GM18498 (cell line): ENCODE data around the gene CLHC1.
A peak's percentile ranks its signal among the peaks of the same experiment; 100 is the strongest.
"Not testable (repeated sequence)": the region's sequence is repeated elsewhere in the genome, so short reads cannot be mapped to it uniquely, and the experiment has no call there.

Experiments used
- ATAC-seq: cut with Tn5 transposase; IDR thresholded peaks from one replicate; pipeline ENCODE4 v1.9.1; 2021; ENCODE audit warnings: mild to moderate bottlenecking, moderate library complexity; ENCODE audit not compliant: unreplicated experiment

CLHC1 gene

DNA sequence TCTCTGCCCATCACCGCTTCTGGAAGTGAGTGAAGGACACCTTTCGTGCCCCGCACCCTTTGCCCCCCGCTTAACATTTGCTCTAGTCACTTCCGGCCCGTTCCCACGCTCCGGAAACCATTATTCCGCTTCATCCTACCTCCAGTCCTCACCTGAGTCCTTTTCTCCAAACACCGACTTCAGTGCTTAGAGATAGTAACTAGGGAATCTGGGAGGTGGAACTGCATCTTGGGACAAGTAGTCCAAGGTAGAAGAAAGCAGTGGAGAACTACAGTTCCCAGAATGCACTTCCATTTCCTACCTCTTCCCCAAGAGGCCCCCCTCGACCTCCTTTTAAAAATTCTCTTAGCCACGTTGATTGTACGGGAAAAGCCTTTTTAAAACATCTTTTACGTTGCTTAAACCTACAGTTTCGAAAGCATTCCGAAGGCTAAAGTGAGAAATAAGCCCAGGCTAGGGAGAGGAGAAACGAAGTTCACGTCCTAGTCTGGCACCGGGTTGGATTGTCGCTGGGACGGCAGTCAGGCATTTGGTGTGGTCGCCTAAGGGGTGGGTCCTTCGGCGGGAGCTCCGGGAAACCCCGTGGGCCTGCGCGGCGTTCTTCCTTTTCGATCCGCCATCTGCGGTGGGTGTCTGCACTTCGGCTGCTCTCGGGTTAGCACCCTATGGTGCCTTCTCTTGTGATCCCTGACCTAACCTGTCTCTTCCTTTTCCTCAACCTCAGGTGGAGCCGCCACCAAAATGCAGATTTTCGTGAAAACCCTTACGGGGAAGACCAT lies at the start of gene CLHC1, which contains the start of gene RPS27A:
Gene CLHC1, minus strand, starts transcription at position 210 of the 779 bp plus-strand sequence. CDS start 9,882 bp downstream, outside the sequence.
Gene RPS27A, plus strand, starts transcription at position 605 of the 779 bp plus-strand sequence. Its CDS starts 137 bp downstream, at position 742.
- peak; percentile 82 for ATAC-seq

DNA sequence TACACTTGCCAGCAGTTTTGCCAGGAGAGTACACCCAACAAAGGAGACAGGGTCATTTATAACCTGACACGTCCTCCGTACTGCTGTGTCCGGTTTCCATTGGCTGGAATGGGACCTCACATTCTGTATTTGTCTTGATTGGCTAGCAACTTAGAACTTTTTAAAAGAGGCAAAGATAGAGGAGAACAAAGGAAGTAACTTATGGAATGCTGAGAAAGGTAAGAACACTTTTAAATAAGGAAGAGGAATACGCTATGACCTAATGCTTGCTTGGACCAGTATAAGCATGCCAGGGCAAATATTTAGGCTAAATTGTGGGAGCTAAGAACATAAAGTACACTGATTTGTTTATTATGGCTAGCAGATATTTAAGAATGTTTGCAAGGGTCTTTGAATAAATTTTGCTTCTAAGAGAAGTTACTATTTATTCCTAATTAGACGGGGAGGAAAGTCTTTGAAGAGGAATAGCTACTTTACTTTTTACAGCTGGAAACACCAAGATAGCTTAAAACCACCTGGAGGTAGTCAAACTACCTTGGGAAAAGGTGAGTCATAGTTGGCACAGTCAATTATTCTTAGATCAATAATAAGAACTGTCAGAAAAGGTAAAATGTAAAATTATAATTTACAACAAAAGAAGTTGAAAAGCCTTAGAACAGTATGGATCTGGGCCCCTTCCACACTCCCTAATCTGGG lies 48.9 kb upstream of the CLHC1 start:
- ATAC-seq, result not testable (repeated sequence)

DNA sequence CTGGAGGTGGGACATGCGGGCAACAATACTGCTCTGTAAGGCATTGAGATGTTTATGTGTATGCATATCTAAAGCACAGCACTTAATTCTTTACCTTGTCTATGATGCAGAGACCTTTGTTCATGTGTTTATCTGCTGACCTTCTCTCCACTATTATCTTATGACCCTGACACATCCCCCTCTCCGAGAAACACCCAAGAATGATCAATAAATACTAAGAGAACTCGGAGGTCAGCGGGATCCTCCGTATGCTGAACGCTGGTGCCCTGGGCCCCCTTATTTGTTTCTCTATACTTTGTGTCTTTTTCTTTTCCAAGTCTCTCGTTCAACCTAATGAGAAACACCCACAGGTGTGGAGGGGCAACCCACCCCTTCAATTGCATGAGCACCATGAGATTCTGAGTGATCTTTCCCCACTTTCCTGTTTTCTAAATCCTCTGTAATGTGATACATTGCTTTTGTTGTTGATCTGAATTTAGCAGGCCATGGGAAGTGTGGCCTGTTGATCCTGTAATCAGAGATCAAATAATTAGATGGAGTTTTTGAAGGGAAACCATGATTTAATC lies 47.8 kb upstream of the CLHC1 start:
- not testable (repeated sequence) for ATAC-seq

DNA sequence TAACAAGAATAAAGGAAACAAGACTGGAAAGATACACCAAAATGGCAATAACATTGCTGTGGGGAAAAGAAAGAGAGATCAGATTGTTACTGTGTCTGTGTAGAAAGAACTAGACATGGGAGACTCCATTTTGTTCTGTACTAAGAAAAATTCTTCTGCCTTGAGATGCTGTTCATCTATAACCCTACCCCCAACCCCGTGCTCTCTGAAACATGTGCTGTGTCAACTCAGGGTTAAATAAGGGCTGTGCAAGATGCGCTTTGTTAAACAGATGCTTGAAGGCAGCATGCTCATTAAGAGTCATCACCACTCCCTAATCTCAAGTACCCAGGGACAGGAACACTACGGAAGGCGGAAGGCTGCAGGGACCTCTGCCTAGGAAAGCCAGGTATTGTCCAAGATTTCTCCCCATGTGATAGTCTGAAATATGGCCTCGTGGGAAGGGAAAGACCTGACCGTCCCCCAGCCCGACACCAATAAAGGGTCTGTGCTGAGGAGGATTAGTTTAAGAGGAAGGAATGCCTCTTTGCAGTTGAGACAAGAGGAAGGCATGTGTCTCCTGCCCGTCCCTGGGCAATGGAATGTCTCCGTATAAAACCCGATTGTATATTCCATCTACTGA lies 47.2 kb upstream of the CLHC1 start:
- ATAC-seq, result not testable (repeated sequence)

DNA sequence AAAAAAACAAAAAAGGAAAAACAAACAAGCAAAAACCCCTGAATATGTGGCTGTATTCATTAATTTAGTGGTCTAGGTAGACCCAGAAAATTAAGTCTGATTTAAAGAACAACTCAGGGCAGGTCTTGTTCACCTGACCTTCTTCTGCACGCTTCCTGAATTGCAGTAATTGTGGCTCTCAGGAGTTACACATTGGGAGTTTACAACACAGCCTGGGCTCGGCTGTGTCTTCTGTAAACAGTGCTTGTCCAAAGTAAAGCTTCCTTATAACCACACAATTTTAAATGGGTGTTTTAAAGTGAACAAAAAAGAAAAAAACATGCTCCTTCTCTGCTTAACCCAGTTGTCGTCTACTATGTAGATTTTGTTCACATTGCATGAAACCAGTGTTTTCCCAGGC lies 45.2 kb upstream of the CLHC1 start:
- ATAC-seq, result no peak

DNA sequence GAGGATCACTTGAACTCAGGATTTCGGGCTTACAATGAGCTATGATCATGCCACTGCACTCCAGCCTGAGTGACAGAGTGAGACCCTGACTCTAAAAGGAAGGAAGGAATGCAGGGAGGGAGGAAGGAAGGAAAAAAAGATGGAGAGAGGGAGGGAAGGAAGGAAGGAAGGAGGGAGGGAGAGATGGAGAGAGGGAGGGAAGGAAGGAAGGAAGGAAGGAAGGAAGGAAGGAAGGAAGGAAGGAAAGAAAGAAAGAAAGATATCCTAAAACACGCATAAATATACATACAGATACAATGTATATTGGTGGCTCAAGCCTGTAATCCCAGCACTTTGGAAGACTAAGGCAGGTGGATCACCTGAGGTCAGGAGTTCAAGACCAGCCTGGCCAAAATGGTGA lies 42.3 kb upstream of the CLHC1 start:
- ATAC-seq, result not testable (repeated sequence)

DNA sequence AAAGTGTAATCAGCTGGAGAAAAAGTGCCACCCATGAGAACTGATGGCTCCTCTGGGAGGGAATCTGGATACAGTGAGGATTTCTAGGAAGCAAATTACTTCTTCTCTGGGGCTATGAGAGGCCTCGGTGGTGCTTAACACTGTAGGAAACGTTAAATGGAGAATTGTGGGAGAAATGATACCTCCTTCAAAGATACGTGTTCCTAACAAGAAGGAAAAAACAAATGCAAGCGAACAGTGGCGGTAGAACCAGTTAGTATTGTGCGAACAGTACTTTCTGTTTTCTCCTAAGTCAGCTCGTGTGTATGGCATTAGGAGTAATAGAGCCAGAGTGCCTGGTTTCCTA lies 37.5 kb upstream of the CLHC1 start:
- ATAC-seq, result no peak

DNA sequence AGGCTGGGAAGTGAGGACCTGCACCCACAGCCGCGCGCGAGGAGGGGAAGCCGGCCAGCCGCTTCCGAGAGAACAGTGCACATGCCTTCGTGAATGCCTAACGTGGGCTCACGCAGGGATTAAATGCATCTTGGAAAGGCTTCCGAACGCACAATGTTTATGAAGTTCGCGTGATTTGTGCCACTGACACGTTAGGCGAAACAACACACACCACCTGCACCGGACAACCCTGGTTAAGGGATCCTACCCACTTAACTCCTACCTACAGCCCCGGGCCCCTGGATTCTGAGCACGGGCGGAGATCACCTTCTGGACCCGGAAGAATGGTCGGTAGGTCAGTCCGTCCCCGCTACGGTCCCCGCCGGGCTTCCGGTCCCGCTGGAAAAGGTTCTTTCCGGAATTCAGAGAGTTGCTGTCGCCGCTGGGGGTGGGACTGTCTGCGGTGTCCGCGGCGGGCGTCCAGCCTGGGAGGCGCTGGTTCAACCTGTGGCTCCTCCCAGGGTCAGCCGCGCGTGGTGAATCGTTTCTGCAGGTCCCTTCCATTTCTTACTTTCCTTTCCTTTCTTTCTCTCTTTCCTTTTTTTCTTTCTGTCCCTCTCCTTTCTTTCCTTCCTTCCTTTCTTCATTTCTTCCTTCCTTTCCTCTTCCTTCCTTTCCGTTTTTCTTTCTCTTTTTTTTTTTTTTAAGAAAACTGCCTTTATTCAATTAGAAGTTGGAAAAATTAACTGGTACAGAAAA lies 37.0 kb upstream of the CLHC1 start, which contains the start of gene MTIF2:
Gene MTIF2, minus strand, starts transcription at position 325 of the 738 bp plus-strand sequence. CDS start 5,373 bp downstream, outside the sequence.
- peak; percentile 98 for ATAC-seq

DNA sequence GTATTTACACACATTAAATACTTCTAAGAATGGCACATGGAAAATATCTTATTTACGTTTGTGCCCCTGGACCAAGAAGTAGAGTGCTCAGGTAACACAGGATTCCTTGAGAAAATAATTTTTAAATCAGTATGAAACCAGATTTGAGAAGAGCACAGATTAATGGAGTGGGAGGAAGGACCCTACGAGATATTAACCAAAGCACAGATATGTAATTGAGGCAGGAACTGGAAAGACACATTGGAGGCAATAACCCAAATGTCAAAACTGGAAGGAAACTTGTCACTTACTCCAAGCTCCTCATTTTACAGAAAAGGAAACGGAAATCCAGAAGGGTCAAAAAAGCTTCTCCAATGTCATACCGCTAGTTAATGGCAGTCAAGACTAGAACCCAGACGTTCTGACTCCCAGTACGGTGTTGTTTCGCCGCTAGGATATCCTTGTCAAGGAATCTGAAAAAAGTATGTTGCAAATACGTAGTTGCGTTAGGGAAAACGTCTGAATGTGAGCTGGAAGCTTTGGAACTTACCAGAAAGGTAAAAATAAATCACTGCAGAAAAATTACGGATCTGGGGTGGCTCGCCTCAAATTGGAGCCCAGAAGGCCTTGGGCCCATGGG lies 36.3 kb upstream of the CLHC1 start:
- no peak for ATAC-seq

DNA sequence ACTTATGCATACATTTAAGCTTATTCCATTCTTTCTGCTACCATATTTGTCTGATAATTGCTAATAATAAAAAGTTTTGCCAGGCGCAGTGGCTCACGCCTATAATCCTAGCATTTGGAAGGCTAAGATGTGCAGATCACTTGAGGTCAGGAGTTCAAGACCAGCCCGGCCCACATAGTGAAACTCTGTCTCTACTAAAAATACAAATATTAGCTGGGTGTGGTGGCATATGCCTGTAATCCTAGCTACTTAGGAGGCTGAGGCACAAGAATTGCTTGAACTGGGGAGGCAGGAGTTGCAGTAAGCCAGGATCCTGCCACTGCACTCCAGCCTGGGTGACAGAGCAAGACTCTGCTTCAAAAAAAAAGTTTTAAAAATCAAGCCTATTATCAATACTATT lies 27.5 kb upstream of the CLHC1 start:
- not testable (repeated sequence) for ATAC-seq

DNA sequence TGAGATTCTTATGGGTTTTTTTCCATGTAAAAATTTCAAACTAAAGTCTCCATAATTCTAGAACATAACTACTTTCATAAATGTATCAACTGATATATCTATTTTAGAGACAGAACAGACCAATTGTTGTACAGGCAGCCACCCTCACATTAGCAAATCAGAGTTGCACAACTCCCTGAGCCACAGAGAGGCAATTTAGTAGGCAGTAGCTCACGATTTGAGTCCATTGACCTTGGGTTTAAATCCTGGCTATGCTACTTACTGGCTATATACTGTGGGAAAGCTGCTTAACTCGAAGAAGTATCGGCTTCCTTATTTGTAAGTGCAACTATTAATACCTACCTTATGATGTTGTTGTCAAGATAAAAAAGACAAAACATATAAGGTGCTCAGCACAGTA lies 20.7 kb upstream of the CLHC1 start:
- no peak for ATAC-seq

DNA sequence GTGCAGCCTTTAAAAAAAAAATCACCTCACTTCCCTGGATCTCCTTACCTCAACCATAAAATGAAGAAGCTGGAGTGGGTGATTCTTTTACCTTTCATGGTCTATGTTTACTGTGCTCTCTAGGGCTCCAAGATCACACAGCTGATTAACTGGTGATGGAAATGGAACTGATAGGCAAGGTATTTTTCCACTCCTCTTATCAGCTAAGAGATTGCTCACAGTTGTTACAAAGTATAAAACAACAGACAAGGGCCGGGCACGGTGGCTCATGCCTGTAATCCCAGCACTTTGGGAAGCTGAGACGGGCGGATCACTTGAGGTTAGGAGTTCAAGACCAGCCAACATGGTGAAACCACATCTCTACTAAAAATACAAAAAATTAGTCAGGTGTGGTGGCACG lies 14.9 kb upstream of the CLHC1 start:
- no peak for ATAC-seq

DNA sequence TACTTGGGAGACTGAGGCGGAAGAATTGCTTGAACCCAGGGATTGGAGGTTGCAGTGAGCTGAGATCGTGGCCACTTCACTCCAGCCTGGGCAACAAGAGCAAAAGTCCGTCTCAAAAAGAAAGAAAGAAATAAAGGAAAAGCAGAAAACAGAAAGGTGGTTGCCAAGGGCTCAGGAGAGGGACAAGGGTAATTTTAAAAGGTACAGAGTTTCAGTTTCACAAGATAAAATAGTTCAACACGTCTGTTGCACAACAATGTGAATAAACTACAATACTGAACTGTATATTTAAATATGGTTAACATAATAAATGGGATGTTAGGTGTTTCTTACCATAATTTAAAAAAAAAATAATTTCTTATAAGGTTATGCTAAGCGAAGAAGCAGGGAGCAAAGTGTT lies 13.3 kb upstream of the CLHC1 start:
- no peak for ATAC-seq

DNA sequence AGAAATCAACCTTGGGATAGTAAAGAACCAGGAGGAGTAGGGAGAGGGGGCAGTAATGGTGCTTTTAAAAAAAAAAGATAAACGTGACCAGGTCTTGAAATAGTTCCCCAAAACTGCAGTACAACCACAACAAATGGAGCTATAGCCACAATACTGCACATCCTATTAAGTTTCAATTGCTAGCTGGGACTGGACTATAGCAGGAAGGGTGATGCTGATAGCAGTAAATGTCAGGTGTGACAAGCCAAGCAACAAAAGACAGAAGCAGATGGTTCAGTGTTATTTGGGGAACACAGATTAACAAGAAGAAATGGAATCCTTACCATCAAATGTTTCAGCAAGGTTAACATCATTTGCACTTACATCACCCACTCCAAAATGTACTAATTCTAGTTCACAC lies 10.5 kb upstream of the CLHC1 start:
- ATAC-seq, result no peak

DNA sequence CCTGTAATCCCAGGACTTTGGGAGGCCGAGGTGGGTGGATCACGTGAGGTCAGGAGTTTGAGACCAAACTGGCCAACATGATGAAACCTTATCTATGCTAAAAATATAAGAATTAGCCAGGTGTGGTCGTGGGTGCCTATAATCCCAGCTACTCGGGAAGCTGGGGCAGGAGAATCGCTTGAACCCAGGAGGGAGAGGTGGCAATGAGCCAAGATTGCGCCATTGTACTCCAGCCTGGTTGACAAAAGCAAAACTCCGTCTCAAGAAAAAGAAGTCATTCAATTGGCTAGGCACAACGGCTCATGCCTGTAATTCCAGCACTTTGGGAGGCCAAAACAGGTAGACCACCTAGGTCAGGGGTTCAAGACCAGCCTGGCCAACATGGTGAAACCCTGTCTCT lies 9.5 kb upstream of the CLHC1 start:
- not testable (repeated sequence) for ATAC-seq

DNA sequence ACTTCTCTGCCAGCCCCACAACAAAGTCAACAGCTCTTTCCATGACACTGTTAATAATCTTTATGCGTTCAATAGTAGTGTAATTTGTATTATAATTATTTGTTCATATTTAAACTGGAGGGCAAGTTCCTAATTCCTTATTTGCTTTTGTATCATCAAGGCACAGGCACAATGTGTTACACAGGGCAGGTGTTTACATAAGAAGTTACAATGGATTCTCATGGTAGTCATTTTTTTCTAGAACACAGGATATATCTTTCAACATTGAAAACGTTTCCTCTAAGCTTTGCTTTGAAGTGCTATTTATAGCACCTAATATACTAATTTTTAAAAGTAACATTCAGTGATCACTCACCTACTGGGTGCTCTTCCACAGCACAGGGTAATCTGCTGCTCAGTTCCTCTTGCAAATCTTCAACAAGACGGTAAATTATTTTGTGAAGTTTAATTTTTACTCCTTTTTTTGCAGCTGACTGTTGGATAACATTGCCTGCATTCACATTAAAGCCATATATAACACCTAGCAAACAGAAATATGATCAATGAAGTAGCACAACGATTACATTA lies 7.6 kb upstream of the CLHC1 start:
- ATAC-seq, result no peak

DNA sequence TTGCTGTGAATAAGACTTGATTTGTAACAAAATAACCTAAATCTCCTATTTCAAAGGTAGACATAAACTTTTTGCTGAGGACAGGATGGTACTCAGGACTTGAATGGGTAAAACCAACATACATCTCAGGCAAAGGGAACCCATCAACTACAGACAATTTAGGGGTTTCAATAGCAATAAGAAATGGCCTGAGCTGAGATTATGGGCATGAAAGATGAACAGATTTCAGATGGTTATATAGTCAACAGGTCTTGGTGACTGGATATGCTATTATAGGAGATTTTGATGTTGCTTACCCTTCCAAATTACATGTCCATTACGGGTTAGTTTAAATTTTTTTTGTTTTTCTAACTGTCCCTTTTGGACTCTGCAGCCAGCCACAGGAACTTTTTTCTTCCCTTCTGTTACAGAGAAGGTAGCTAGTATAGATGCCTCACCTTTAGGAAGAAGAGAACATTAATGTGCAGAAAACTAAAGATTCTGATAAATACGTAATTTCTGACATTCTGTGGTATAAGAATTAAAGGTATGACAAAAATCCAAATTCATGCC lies 5.0 kb upstream of the CLHC1 start:
- no peak for ATAC-seq

DNA sequence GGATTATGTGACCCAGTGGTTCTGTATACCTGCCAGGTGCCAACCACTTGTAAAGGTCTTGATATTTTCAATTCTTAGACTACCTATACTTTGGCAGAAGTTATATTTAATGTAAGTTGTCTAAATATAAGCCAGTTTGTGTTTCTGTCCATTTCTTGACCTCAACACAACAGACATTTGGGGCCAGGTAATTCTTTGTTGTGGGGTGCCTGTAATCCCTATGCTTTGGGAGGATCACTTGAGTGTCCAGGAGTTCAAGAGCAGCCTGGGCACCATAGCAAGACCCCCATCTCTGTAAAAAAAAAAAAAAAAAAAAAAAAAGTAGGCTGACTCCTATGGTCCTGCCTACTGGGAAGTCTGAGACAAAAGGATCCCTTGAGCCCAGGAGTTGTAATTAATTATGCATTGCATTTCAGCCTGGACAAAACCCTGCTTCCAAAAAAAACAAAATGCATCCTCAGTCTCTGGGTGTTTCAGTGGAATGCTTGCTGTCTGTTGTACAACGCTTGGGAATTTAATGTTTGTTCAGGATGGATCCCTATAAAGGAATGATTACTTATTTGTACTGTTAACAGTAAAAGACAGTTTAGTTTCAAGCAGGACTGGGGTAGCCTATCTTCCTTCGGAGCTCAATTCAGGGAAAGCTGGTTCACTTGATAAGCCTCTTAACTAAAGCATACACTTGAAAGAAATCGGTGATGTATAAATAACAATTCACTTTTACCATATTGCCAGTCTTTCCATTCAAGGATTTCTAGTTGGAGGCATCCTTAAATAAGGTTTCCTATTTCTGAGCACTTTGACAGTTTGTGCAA lies 3.8 kb upstream of the CLHC1 start:
- ATAC-seq, result no peak

DNA sequence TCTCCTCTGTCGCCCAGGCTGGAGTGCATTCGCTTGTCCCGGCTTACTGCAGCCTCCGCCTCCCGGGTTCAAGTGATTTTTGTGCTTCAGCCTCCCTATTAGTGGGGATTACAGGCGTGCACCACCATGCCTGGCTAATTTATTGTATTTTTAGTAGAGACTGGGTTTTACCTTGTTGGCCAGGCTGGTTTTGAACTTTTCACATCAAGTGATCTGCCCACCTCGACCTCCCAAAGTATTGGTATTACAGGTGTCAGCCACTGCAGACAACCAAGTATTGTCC lies 1.5 kb upstream of the CLHC1 start:
- ATAC-seq, result no peak
